Central memory CD8-positive, alpha-beta T cell (primary cell): ENCODE measurements around the gene IL1RL2.

Experiments
- ATAC-seq: fragments of 150-1000 bp; cut with Tn5 transposase; replicated peaks from 2 replicates; pipeline ENCODE4 v1.10.0; 2022; ENCODE audit warnings: mild to moderate bottlenecking, moderate FRiP score, moderate number of reproducible peaks; ENCODE audit not compliant: poor library complexity, severe bottlenecking; ENCODE audit errors: extremely low read depth
- DNase-seq, 2 donors: peaks; one replicate each; pipeline ENCODE4 v3.0.0; 2021; ENCODE audit warnings: low spot score in 2 of 2
- H3K27ac Mint-ChIP-seq: one replicate; pipeline ENCODE4 v1.8.0; 2022; ENCODE audit warnings: low read depth, mild to moderate bottlenecking, moderate library complexity, mixed read lengths
- H3K27me3 Mint-ChIP-seq: one replicate; pipeline ENCODE4 v1.8.0; 2022; ENCODE audit warnings: mixed read lengths
- H3K36me3 Mint-ChIP-seq: one replicate; pipeline ENCODE4 v1.8.0; 2022; ENCODE audit warnings: mild to moderate bottlenecking, moderate library complexity, mixed read lengths; ENCODE audit not compliant: insufficient read depth
- H3K4me1 Mint-ChIP-seq: one replicate; pipeline ENCODE4 v1.8.0; 2022; ENCODE audit warnings: mixed read lengths
- H3K4me3 Mint-ChIP-seq: one replicate; pipeline ENCODE4 v1.8.0; 2022; ENCODE audit warnings: mild to moderate bottlenecking, moderate library complexity, mixed read lengths
- H3K9me3 Mint-ChIP-seq: one replicate; pipeline ENCODE4 v1.8.0; 2022; ENCODE audit warnings: mixed read lengths

IL1RL2 gene

DNA sequence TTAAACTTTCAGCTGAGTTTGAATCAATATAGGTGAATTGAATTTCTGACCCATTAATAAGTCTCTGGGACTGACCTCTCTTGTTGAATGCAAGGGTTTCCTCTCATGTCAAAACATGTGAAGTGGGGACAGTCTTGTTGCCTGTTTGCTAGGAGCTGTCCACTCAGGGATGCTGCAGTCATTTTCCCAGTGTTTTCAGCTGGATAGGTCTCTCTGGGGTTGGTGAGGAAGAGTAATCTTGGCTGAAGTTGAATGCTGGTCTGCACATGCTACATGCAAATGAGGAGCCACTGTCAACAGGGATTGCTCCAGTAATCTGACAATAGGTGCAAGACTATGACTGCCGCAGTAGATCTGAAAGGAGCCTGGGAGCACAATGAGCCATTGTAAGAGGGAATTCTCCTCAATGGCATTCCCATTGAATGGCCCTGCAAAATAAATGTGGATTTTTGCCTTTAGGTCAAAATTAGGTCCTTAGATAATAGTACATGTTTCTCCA lies 90.4 kb downstream of the IL1RL2 start:
- no peaks in the 10 kb centered on the region for H3K27me3 Mint-ChIP-seq
- ATAC-seq, result peak; percentile 10
- DNase-seq, result no peak
- no peak overlapping the region for H3K27ac Mint-ChIP-seq
- no peaks in the 10 kb centered on the region for H3K36me3 Mint-ChIP-seq
- peaks cover 20% of the 10 kb centered on the region for H3K4me1 Mint-ChIP-seq
- no peak overlapping the region for H3K4me3 Mint-ChIP-seq
- H3K9me3 Mint-ChIP-seq, result no peaks in the 10 kb centered on the region

DNA sequence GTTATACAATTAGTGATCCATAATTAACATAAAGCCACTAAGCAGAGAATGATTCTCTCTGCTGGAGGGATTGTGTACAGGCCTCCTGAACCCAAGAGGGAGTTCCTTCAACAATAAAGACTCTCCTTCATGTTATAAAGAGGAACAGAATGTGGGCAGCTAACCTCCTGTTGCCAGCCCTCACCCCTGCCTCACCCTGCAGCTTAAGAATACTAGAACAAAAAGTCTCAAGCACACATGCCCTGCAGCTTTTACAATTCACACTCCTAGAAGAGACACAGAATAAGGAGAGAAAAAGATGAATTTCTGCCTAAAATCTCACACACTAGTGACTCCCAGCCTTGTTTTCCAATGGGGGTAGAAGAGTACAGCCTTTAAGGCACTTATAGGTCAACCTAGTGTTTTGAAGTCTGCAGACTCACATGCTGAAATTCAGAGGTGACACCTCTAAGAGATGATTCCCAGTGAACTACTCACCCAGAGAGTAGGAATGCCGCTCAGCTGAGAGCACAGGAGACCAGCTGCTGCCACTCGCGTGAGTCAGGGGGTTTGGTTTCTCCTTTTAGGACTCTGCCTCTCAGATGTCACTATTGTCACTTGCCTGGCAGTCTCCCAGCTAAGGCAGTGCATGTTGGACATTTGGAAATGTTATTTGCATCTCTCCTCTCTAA lies 92.0 kb downstream of the IL1RL2 start:
- Mint-ChIP-seq H3K4me3 (no peak overlapping the region), H3K36me3 (no peaks in the 10 kb centered on the region), H3K9me3 (no peaks in the 10 kb centered on the region), H3K27ac (no peak overlapping the region), H3K4me1 (peaks cover 20% of the 10 kb centered on the region), H3K27me3 (no peaks in the 10 kb centered on the region)
- DNase-seq (no peak), ATAC-seq (no peak)

DNA sequence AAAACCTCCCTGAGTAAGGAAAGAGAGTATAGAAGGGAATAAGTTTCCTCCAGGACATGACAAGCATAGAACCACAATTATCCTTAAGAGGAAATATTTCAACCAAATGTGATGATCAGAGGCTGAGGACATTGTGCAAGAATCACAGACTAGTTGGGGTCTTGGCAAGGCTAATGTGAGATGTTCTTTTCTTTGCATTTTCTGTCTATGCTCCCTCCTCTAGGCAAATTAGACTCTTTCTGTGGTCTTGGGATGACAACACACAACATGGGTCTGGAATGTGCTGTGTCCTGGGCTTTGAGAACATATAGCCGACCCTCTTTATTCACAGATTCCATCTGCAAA lies 92.5 kb downstream of the IL1RL2 start:
- ATAC-seq (no peak), DNase-seq (no peak)
- Mint-ChIP-seq H3K36me3 (no peaks in the 10 kb centered on the region), H3K4me3 (no peak overlapping the region), H3K4me1 (peaks cover 20% of the 10 kb centered on the region), H3K9me3 (no peaks in the 10 kb centered on the region), H3K27me3 (no peaks in the 10 kb centered on the region), H3K27ac (no peak overlapping the region)

DNA sequence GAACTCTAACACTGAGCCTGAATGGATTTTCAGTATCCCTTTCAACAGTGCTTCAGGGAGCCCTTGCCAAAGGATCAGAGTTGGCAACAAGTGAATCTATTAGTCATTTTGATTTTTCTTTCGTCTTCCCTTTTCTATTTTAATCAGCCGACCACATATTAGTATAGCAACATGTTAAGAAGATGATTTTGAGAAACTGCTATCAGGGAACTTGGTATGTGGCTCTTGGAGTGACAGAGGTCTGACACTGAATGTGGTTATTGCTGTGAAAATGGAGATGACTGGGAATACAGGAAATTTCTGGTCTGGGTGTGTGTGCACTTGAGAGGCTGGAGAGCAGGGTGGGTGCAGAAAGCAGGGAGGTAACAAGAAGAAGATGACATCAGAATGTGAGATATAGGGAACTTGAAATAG lies 95.9 kb downstream of the IL1RL2 start:
- DNase-seq, result no peak
- no peak overlapping the region for H3K27ac Mint-ChIP-seq
- no peaks in the 10 kb centered on the region for H3K27me3 Mint-ChIP-seq
- no peak overlapping the region for H3K4me3 Mint-ChIP-seq
- no peaks in the 10 kb centered on the region for H3K9me3 Mint-ChIP-seq
- ATAC-seq, result peak; percentile 10
- H3K4me1 Mint-ChIP-seq, result peaks cover 11% of the 10 kb centered on the region
- H3K36me3 Mint-ChIP-seq, result no peaks in the 10 kb centered on the region

DNA sequence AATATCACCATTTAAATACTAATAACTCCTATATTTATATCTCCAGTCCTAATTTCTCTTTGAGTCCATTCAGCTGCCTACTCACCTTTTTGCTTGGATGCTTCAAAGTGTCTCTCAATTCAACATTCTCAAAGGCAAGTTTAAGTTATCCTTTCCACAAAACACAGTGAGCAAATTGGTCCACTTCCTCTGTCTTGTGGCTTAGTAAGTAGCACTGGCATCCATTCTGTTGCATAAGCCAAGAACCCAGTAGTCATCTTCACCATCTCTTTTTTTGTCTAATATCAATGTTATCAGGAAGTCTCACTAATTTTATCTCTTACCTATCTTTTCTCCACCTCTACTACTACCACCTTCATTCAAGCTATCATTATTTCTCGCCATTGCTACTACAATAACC lies 97.2 kb downstream of the IL1RL2 start:
- DNase-seq (no peak), ATAC-seq (no peak)
- no peaks in the 10 kb centered on the region for H3K9me3 Mint-ChIP-seq
- H3K36me3 Mint-ChIP-seq, result no peaks in the 10 kb centered on the region
- H3K27ac Mint-ChIP-seq, result no peak overlapping the region
- no peaks in the 10 kb centered on the region for H3K27me3 Mint-ChIP-seq
- H3K4me1 Mint-ChIP-seq, result no peaks in the 10 kb centered on the region
- H3K4me3 Mint-ChIP-seq, result no peak overlapping the region

DNA sequence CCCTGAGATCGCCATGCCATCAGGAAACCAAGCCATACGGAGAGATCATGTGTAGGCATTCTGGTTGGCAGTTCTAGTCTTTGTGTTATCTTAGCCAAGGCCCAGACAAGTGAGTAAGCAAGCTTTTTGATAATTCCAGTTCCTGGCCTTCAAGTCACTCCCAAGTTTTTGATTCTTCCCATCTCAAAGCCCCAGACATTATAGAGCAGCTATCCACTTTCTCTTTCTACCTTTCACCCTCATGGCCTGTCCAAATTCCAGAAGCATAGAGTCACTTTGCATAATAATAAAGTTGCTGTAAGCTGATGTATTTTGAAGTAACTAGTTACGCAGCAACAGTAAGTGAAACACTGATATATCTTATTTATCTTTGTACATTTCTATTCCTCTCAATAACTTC lies 97.8 kb downstream of the IL1RL2 start:
- Mint-ChIP-seq H3K4me3 (no peak overlapping the region), H3K27me3 (no peaks in the 10 kb centered on the region)
- DNase-seq, result no peak

DNA sequence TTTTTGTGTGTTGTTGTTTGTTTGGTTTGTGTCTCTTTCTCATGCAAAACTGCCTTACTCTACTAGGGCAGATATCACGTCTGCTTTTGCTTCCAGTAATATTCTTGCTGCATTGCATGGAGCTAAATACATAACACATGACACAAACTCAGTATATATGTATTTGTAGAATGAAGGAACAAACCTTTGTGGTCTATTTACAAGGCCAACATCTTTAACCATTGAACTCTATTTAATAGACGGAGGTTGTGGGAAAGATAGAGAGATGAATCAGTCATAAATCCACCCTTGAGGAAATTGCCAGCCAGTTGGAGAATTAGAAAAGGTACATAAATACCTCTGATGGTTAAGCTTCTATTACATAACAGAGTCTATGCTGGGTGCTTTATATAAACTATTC lies 98.5 kb downstream of the IL1RL2 start:
- ATAC-seq (no peak), DNase-seq (no peak)
- no peaks in the 10 kb centered on the region for H3K9me3 Mint-ChIP-seq
- no peaks in the 10 kb centered on the region for H3K4me1 Mint-ChIP-seq
- no peak overlapping the region for H3K27ac Mint-ChIP-seq
- H3K27me3 Mint-ChIP-seq, result no peaks in the 10 kb centered on the region
- no peak overlapping the region for H3K4me3 Mint-ChIP-seq
- no peaks in the 10 kb centered on the region for H3K36me3 Mint-ChIP-seq

More for the DNA sequence above, 97.8 kb downstream of the IL1RL2 start:
- Mint-ChIP-seq H3K9me3 (no peaks in the 10 kb centered on the region), H3K36me3 (no peaks in the 10 kb centered on the region), H3K27ac (no peak overlapping the region), H3K4me1 (no peaks in the 10 kb centered on the region)
- ATAC-seq, result no peak

DNA sequence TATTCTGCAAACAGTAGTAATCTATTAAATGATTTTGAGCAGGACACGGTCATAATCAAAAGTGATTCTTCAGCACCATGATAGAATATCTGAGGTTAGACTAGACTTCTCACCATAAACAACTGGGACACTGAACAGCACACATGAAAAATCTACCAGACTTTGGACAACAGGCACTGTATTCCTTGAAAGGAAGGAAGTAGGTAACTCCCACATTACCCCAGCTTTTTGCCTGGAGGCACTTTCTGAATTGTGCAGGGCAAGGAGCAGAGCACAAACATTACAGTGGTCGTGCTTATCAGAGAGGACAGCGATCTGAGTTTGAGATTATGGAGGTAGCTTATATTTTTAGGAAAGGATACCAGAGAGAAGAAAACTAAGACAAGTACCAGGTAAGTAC lies 99.2 kb downstream of the IL1RL2 start:
- Mint-ChIP-seq H3K27me3 (no peaks in the 10 kb centered on the region), H3K4me1 (peaks cover 4% of the 10 kb centered on the region), H3K9me3 (no peaks in the 10 kb centered on the region), H3K4me3 (no peak overlapping the region), H3K27ac (no peak overlapping the region), H3K36me3 (no peaks in the 10 kb centered on the region)
- no peak for DNase-seq
- ATAC-seq, result no peak

DNA sequence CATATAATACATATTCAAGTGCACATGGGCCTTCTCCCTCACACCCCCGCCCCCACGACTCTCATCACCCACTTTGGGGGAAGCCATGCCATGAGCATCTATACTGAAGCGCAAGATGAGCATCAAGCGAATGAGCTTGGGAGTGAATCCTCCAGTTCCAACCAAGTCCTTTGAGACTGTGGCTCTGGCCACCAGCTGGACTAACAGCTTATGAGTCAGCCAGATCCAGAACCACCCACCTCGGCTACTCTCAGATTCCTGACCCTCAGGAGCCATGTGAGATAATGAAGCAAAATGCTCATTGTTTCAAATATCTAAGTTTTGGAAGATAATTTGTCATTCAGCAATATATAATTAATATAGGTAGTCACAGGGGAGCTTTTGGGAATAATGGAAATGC lies 102.3 kb downstream of the IL1RL2 start:
- H3K27ac Mint-ChIP-seq, result no peak overlapping the region
- H3K4me3 Mint-ChIP-seq, result no peak overlapping the region
- H3K9me3 Mint-ChIP-seq, result no peaks in the 10 kb centered on the region
- H3K36me3 Mint-ChIP-seq, result no peaks in the 10 kb centered on the region
- ATAC-seq (no peak), DNase-seq (no peak)
- peaks cover 18% of the 10 kb centered on the region for H3K4me1 Mint-ChIP-seq
- no peaks in the 10 kb centered on the region for H3K27me3 Mint-ChIP-seq
